HEK293 (cell line): ENCODE results near the gene PYROXD2.

Source experiments
- EGR2 ChIP-seq: fragments of 450-650 bp; formaldehyde crosslinking; IDR thresholded peaks from 2 replicates; pipeline ENCODE4 v1.5.1; 2016; ENCODE audit warnings: low read depth, missing biosample characterization, missing genetic modification characterization
- ZNF155 ChIP-seq: fragments of 450-650 bp; formaldehyde crosslinking; IDR thresholded peaks from 2 replicates; pipeline ENCODE4 v1.5.1; 2016; ENCODE audit warnings: missing biosample characterization, missing genetic modification characterization
- ZNF302 ChIP-seq: fragments of 450-650 bp; formaldehyde crosslinking; IDR thresholded peaks from 2 replicates; pipeline ENCODE4 v1.5.1; 2016; ENCODE audit warnings: missing biosample characterization, missing genetic modification characterization, low read depth
- ZNF830 ChIP-seq: fragments of 450-650 bp; IDR thresholded peaks from 2 replicates; pipeline ENCODE4 v1.5.0; 2018; ENCODE audit warnings: missing biosample characterization, missing genetic modification characterization, low read depth, mild to moderate bottlenecking, moderate library complexity
- TF ChIP-seq, protein P1 (sequence below): IDR thresholded peaks from 2 replicates; pipeline ENCODE4 v1.6.1; 2011; ENCODE audit warnings: mild to moderate bottlenecking, low read depth, low read length, borderline replicate concordance
- TF ChIP-seq, protein P2 (sequence below): fragments of 450-650 bp; formaldehyde crosslinking; IDR thresholded peaks from 2 replicates; pipeline ENCODE4 v1.5.1; 2016; ENCODE audit warnings: missing biosample characterization, missing genetic modification characterization
- TF ChIP-seq, protein P3 (sequence below): fragments of 450-650 bp; formaldehyde crosslinking; IDR thresholded peaks from 2 replicates; pipeline ENCODE4 v1.5.1; 2016; ENCODE audit warnings: missing biosample characterization, missing genetic modification characterization
- TF ChIP-seq, protein P4 (sequence below): fragments of 450-650 bp; formaldehyde crosslinking; IDR thresholded peaks from 2 replicates; pipeline ENCODE4 v1.5.1; 2016; ENCODE audit warnings: missing biosample characterization, missing genetic modification characterization

DNA sequence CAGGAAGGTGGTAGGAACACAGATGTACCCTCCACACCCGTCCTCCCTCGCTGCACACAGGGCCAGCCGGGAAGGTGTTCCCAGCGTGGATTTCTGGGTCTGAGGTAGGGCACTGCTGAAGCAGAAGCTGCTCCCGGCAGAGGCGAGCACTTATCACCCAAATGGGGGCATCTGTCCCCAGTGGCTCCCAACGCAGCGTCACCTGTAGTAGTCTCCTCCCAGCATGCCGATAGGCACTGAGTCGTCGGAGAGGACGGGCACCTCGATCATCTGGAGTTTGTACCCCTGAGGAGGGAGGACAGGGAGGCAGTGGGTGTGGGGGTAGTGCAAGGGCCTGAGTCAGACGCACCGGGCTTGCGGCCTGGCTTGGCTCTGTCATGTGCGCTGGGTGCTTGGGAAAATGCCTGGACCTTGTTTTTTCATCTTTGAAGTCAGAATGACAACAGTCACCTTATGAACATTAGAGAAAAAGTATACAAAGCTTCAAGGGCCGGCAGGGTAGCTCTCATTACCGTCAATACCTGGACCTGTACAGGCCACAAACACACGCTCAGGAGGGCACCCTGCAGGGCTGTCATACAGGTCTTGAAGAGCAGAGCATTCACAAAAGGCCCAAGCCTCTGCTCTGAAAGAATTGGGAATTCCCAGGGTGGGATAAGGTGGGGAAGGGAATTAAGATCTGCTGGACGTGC, 3.1 kb upstream of the PYROXD2 start:
- TF ChIP-seq, protein P1, sequence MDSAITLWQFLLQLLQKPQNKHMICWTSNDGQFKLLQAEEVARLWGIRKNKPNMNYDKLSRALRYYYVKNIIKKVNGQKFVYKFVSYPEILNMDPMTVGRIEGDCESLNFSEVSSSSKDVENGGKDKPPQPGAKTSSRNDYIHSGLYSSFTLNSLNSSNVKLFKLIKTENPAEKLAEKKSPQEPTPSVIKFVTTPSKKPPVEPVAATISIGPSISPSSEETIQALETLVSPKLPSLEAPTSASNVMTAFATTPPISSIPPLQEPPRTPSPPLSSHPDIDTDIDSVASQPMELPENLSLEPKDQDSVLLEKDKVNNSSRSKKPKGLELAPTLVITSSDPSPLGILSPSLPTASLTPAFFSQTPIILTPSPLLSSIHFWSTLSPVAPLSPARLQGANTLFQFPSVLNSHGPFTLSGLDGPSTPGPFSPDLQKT: no peak
- TF ChIP-seq, protein P2, sequence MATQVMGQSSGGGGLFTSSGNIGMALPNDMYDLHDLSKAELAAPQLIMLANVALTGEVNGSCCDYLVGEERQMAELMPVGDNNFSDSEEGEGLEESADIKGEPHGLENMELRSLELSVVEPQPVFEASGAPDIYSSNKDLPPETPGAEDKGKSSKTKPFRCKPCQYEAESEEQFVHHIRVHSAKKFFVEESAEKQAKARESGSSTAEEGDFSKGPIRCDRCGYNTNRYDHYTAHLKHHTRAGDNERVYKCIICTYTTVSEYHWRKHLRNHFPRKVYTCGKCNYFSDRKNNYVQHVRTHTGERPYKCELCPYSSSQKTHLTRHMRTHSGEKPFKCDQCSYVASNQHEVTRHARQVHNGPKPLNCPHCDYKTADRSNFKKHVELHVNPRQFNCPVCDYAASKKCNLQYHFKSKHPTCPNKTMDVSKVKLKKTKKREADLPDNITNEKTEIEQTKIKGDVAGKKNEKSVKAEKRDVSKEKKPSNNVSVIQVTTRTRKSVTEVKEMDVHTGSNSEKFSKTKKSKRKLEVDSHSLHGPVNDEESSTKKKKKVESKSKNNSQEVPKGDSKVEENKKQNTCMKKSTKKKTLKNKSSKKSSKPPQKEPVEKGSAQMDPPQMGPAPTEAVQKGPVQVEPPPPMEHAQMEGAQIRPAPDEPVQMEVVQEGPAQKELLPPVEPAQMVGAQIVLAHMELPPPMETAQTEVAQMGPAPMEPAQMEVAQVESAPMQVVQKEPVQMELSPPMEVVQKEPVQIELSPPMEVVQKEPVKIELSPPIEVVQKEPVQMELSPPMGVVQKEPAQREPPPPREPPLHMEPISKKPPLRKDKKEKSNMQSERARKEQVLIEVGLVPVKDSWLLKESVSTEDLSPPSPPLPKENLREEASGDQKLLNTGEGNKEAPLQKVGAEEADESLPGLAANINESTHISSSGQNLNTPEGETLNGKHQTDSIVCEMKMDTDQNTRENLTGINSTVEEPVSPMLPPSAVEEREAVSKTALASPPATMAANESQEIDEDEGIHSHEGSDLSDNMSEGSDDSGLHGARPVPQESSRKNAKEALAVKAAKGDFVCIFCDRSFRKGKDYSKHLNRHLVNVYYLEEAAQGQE: no peak
- TF ChIP-seq ZNF155: no peak
- TF ChIP-seq, protein P3, sequence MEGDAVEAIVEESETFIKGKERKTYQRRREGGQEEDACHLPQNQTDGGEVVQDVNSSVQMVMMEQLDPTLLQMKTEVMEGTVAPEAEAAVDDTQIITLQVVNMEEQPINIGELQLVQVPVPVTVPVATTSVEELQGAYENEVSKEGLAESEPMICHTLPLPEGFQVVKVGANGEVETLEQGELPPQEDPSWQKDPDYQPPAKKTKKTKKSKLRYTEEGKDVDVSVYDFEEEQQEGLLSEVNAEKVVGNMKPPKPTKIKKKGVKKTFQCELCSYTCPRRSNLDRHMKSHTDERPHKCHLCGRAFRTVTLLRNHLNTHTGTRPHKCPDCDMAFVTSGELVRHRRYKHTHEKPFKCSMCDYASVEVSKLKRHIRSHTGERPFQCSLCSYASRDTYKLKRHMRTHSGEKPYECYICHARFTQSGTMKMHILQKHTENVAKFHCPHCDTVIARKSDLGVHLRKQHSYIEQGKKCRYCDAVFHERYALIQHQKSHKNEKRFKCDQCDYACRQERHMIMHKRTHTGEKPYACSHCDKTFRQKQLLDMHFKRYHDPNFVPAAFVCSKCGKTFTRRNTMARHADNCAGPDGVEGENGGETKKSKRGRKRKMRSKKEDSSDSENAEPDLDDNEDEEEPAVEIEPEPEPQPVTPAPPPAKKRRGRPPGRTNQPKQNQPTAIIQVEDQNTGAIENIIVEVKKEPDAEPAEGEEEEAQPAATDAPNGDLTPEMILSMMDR (tag by site-specific recombination): no peak
- TF ChIP-seq EGR2 (tag by site-specific recombination): no peak
- TF ChIP-seq, protein P4, sequence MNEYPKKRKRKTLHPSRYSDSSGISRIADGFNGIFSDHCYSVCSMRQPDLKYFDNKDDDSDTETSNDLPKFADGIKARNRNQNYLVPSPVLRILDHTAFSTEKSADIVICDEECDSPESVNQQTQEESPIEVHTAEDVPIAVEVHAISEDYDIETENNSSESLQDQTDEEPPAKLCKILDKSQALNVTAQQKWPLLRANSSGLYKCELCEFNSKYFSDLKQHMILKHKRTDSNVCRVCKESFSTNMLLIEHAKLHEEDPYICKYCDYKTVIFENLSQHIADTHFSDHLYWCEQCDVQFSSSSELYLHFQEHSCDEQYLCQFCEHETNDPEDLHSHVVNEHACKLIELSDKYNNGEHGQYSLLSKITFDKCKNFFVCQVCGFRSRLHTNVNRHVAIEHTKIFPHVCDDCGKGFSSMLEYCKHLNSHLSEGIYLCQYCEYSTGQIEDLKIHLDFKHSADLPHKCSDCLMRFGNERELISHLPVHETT (tag by site-specific recombination): no peak
- TF ChIP-seq ZNF830 (tag by site-specific recombination): no peak
- TF ChIP-seq ZNF302: no peak
